Measurements from ENCODE around the gene PLEKHO1. TPM values are rescaled to one million over a fixed set of nuclear protein-coding genes. Genes with fewer than 3 reads are reported as not detected.
"Not testable (repeated sequence)": the region's sequence is repeated elsewhere in the genome, so short reads cannot be mapped to it uniquely, and the experiment has no call there.

PLEKHO1 gene
- total RNA-seq, 1 donor from 2014 or later = 41.6 TPM

GRCh38 chr1:150127464-150127863 lies 22.3 kb upstream of the PLEKHO1 start:
- Histone ChIP-seq H3K36me3 (no peaks in the 10 kb centered on the region), H3K27me3 (ENCODE audit: low read depth) (no peaks in the 10 kb centered on the region), H3K4me3 (no peak overlapping the region), H3K9me3 (no peaks in the 10 kb centered on the region), H3K27ac (no peak overlapping the region), H3K4me1 (no peaks in the 10 kb centered on the region)
- intact Hi-C loops (cut with DNase I) = no loop called here
- DNase-seq = no peak
- ATAC-seq = no peak
- TF ChIP-seq CTCF (IDR thresholded peaks at IDR 0.05) = no peak

DNA sequence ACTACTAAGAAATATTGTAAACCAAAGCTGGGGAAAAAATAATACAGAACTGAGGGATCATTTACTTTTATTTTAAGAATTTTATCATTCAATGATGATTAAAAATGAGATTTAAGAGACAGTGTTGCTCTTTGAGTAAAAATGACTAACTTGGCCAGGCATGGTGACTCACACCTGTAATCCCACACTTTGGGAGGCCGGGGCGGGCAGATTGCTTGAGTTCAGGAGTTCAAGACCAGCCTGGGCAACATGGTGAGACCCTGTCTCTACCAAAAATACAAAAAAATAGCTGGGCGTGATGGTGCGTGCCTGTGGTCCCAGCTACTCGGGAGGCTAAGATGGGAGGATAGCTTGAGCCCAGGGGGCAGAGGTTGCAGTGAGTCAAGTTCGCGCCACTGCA lies 21.8 kb upstream of the PLEKHO1 start:
- TF ChIP-seq CTCF (IDR thresholded peaks at IDR 0.05) = no peak
- no peak overlapping the region for H3K4me3 ChIP-seq
- no peaks in the 10 kb centered on the region for H3K36me3 ChIP-seq
- H3K27ac ChIP-seq = no peak overlapping the region
- H3K4me1 ChIP-seq = no peaks in the 10 kb centered on the region
- intact Hi-C loops (cut with DNase I) = no loop called here
- H3K9me3 ChIP-seq = no peaks in the 10 kb centered on the region
- ATAC-seq (no peak), DNase-seq (no peak)
- no peaks in the 10 kb centered on the region for H3K27me3 ChIP-seq (ENCODE audit: low read depth)

- DNase-seq (no peak), ATAC-seq (no peak)
- H3K27me3 ChIP-seq (ENCODE audit: low read depth) = no peaks in the 10 kb centered on the region
- no peak overlapping the region for H3K27ac ChIP-seq
- no peaks in the 10 kb centered on the region for H3K4me1 ChIP-seq
- no peak overlapping the region for H3K4me3 ChIP-seq
- no peaks in the 10 kb centered on the region for H3K9me3 ChIP-seq
- H3K36me3 ChIP-seq = no peaks in the 10 kb centered on the region
- intact Hi-C loops (cut with DNase I) = no loop called here
- TF ChIP-seq CTCF (IDR thresholded peaks at IDR 0.05) = no peak
Measured at GRCh38 chr1:150132372-150132771, 17.3 kb upstream of the PLEKHO1 start.

- ATAC-seq = no peak
- no peaks in the 10 kb centered on the region for H3K27me3 ChIP-seq (ENCODE audit: low read depth)
- no peak for TF ChIP-seq CTCF (IDR thresholded peaks at IDR 0.05)
Measured at GRCh38 chr1:150134537-150134936, 15.2 kb upstream of the PLEKHO1 start.

GRCh38 chr1:150135400-150135799 lies 14.3 kb upstream of the PLEKHO1 start:
- H3K4me3 ChIP-seq; DNase-seq; H3K9me3 ChIP-seq; H3K27ac ChIP-seq; ATAC-seq; H3K27me3 ChIP-seq (ENCODE audit: low read depth); H3K36me3 ChIP-seq; H3K4me1 ChIP-seq; intact Hi-C loops (cut with DNase I): not testable (repeated sequence)

More at GRCh38 chr1:150134537-150134936, 15.2 kb upstream of the PLEKHO1 start:
- Histone ChIP-seq H3K27ac (no peak overlapping the region), H3K4me3 (no peak overlapping the region), H3K9me3 (no peaks in the 10 kb centered on the region), H3K36me3 (no peaks in the 10 kb centered on the region), H3K4me1 (no peaks in the 10 kb centered on the region)
- intact Hi-C loops (cut with DNase I) = no loop called here
- DNase-seq = no peak

DNA sequence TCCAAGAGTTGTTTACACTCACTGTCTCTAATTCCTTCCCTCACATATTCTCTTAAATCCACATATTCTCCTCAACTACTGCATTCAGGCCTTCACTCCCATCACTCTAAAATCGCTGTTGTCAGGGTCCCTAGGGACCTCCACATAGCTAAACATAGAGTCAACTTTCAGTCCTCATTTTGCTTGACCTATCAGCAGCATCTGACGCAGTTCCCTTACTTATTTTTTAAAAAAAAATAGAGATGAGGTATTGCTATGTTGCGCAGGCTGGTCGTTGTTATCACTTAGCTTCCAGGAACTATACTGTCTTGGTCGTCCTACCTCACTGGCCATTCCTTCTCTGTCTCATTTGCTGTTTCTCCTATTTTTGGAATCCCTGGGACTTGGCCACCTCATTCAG lies 11.7 kb upstream of the PLEKHO1 start:
- intact Hi-C loops (cut with DNase I) = no loop called here
- Histone ChIP-seq H3K36me3 (no peaks in the 10 kb centered on the region), H3K9me3 (no peaks in the 10 kb centered on the region), H3K27me3 (ENCODE audit: low read depth) (no peaks in the 10 kb centered on the region), H3K27ac (no peak overlapping the region), H3K4me3 (no peak overlapping the region), H3K4me1 (no peaks in the 10 kb centered on the region)
- ATAC-seq (no peak), DNase-seq (no peak)
- no peak for TF ChIP-seq CTCF (IDR thresholded peaks at IDR 0.05)
